ENCODE measurements around the gene SOX8.

DNA sequence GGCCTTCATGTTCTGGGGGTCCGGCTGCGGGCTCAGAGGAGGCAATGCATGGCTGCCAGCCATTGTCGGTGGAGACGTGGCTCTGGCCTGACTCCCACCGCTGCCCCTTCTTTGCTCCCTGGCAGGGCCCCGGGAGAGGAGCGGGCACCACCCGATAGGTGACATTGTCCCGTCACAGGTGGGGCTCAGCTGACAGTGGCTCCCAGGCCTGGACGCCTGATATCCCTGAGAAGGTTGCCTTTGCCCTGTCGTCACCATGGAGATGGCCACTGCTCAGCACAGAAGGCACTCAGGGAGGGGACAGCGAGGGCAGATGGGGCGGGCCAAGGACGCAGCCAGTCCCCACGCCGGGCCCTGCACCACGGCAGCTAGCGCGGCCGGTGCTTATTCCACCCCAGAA is 42.6 kb downstream of the SOX8 start:
- TF ChIP-seq, protein P1, sequence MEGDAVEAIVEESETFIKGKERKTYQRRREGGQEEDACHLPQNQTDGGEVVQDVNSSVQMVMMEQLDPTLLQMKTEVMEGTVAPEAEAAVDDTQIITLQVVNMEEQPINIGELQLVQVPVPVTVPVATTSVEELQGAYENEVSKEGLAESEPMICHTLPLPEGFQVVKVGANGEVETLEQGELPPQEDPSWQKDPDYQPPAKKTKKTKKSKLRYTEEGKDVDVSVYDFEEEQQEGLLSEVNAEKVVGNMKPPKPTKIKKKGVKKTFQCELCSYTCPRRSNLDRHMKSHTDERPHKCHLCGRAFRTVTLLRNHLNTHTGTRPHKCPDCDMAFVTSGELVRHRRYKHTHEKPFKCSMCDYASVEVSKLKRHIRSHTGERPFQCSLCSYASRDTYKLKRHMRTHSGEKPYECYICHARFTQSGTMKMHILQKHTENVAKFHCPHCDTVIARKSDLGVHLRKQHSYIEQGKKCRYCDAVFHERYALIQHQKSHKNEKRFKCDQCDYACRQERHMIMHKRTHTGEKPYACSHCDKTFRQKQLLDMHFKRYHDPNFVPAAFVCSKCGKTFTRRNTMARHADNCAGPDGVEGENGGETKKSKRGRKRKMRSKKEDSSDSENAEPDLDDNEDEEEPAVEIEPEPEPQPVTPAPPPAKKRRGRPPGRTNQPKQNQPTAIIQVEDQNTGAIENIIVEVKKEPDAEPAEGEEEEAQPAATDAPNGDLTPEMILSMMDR (IDR thresholded peaks at IDR 0.05; ENCODE audit: insufficient read depth, low read depth, low read length): no peak
- no peak for TF ChIP-seq EZH2 (IDR thresholded peaks at IDR 0.05; ENCODE audit: insufficient read depth, low read length)
